COLO668 (cell line): ENCODE results near the gene PQBP1.

Source experiments
- DNase-seq: peaks from one replicate; lab custom pipeline; 2025; ENCODE audit not compliant: unreplicated experiment; lab: John Stamatoyannopoulos, UW

Gene PQBP1

DNA sequence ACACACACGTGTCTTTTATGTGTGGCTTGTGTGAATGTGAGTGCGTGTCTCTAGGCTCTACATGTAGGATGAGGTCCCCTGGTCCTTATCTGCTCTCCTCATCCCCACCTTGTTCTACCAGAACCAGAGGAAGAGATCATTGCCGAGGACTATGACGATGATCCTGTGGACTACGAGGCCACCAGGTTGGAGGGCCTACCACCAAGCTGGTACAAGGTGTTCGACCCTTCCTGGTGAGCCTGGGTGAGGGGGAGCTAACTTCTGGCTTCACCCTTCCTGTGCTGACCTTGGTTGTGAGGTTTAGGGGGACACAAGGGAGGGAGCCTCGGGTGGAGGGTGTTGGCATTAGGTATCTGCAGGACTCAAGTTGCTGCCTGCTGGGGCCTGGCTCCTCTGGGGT is 3.3 kb downstream of the PQBP1 start:
- no peak for DNase-seq

DNA sequence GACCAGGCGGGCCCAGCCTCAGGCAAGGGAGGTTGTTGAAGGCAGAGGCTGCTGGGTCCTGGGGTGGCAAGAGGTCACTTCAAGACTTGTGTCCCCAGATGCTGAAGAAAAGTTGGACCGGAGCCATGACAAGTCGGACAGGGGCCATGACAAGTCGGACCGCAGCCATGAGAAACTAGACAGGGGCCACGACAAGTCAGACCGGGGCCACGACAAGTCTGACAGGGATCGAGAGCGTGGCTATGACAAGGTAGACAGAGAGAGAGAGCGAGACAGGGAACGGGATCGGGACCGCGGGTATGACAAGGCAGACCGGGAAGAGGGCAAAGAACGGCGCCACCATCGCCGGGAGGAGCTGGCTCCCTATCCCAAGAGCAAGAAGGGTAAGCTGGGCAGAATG is 4.4 kb downstream of the PQBP1 start:
- DNase-seq = no peak

DNA sequence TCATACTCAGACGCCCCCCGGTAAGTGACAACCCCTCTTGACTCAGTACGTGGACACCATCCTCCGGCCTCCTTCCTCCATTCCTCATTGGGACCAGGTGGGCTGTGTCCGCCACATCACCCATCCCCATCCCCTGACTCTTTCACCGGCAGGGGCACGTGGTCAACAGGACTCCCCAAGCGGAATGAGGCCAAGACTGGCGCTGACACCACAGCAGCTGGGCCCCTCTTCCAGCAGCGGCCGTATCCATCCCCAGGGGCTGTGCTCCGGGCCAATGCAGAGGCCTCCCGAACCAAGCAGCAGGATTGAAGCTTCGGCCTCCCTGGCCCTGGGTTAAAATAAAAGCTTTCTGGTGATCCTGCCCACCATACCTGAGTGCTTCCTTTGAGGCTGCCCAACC is 5.0 kb downstream of the PQBP1 start:
- no peak for DNase-seq

DNA sequence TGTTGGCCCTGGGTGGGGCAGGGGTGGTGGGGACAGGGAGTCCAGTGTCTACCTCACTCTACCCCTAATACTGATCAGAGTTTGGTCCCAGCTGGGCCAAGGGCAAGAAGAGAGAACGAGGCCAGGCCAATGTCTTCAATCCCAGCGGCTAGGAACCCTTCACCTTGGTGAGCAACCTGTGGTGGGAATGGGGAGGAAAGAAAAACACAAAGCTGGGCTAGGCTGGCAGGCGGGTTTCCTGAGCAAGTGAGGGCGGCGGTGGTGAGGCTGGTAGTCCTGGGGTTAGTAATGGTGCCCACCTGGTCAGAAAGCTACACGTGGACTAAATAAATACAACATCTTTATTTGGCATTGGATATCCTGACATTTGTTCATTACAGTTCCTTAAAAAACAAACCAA is 5.6 kb downstream of the PQBP1 start:
- DNase-seq = no peak

DNA sequence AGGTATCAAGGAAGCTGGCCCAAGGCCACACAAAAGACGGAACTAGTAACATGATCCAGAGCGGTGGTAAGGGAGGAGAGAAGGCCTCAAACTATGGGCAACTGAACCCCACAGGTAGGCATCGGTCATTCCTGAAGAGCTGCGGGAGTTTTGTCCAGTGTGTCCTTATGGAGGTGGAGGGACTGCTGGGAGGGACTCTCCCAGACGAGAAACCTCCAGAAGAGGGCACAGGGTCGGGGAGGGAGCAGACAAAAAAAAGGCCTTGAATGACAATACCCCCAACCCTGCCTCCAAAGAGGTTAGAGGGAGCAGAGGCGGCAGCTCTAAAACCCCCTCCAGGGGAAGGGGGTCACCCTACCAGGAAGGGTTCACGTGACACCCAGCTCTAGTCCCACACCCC is 6.5 kb downstream of the PQBP1 start:
- DNase-seq = no peak

DNA sequence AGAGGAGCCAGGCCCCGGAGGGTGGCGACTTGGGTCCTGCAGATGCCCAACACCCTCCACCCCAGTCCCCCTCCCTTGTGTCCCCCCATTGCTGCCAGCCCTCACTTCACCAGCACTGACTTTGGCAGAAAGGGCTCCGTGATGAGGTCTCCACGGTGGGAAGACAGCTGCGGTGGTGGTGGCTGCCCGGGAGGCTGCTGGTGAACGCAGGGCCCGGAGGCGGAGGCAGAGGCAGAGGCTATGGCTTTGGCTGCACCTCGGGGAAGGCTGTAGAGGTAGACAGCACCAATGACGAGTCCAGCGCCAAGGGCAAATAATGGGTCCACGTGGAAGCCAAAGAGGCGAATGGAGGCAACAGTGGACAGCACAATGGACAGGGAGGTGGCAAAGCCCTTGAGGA is 6.9 kb downstream of the PQBP1 start:
- no peak for DNase-seq

DNA sequence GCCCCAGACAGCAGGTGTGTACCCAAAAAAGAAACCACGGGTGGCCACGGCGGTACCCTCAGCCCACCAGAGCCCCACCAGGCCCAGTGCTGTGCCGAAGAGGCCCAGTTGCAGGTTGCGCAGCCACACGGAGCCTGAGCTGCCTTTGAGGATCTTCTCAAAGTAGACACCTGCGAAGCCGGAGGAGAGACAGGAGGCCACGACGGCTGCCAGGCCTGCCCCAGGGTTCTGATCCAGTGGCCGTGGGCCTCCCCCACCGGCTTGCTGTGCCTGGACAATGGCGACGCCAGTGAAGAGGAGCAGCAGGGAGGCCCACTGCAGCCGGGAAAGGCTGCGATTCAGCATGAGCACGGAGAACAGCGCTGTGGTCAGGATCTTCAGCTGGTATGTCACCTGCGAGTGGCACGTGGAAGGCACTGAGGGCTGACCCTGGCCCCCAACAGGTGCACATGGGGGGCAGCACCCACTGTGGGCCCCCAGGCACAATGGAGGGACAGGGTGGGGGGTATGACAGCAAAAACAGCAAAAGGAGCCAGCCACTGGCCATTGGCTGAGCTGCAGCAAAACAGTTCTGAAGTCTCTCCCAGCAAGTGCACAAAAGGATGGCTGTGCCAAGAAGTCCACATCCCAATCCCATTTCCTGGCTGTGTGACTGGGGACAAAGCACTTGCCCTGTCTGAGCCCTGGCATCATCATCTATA is 7.5 kb downstream of the PQBP1 start:
- DNase-seq = no peak

DNA sequence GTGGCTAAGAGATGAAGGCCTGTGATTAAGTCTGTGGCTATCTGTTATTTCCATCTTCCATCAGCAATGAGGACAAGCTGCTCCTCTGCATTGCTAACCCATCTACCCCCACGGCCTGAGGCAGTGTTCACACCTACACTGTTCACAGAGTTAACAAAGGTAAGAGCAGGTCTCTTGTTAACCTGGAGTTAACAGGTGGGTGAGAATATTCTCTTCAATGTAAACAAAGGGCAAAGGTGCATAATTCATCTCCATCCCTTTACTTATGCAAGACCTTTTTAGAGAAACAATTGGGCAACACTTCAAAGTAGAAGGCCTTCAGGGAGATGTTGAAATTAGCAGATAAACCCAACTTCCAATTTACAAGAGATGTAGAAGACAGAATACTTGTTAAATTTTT is 10.9 kb downstream of the PQBP1 start:
- no peak for DNase-seq

DNA sequence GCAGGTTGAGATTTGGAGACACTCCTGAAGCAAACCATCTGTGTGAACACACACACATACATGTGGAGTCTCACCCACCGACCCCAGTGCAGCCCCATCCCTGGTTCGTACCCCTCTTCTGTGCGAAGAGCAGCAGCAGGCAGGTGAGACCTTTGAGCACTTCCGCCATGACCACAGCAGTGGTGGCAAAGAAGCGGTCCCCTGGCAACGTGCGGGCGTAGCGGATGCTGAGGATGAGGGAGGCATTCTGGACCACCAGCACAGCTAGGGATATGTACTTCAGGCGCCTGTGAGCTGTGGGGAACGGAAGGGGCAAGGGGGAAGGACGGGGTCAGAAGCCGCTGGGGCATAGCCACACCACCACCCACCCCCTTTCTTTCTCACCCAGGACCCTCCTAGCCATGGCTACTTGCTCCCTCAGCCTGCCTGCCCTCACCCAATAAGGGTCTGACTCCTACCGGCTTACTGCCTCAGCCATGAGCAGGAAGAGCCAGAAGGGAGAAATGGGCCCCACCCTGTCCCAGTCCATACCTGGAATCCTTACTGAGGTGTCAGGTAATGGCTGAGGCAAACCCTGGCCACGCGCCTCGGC is 12.1 kb downstream of the PQBP1 start:
- DNase-seq = no peak

DNA sequence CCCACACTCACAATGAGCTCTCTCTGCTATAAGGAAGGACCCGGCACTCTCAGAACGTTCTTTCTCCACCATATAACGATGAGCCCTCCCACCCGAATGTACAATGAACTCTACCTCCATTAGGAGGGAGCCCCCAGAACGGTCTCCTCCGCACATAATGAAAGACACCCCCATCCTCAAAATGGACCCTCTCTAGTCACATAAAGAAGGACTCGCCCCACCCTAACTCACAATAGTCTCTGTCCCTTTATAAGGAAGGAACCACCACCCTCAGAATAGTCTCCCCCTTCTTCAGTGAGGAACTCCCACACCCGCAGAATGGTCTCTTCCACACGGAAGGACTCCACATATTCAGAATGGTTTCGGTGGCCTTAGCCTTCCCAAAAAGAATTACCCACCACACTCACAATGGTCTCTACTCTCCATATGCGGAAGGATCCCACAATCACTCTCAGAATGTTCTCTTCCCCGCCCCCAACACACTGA is 13.2 kb downstream of the PQBP1 start:
- DNase-seq = no peak

DNA sequence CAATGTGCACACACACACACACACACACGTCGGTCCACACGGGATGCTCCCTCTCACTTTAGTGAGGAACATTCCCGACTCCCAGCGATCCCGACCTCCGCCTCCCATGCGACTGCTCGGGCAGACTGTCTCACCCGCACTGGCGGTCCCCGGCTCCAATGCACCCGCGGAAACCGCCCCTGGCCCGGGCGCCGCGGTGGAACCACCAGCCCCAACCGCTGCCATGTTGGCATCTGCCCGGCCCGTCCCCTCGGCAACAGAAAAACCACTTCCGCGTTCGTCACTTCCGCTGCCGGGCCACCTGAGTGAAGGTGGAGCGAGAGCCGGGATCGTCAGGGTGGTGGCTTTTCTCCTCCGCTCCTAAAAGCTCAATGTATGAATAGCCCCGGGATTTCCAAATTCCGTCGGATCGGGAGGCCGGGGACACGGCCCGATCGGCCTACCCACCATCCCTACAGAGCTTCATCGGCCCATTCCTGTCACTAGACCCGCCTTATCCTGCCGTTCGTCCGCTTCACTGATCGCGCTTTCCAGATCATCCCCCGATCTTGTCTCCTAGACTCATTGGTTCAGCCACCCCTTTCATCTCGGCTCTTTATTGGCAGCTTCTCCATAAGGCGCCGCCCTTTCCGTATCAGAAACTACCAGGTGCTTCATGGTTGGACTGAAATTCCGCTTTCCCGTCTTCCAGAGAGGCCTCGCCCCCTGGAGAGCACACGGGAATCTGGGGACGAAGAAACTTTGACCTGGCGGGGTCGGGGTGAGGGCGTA is 13.9 kb downstream of the PQBP1 start, which contains the start of gene SLC35A2:
Gene SLC35A2 (minus strand): TSS at position 235 of the 771 bp plus-strand sequence. CDS start 10 bp downstream, at position 225.
- peak; percentile 85 for DNase-seq

DNA sequence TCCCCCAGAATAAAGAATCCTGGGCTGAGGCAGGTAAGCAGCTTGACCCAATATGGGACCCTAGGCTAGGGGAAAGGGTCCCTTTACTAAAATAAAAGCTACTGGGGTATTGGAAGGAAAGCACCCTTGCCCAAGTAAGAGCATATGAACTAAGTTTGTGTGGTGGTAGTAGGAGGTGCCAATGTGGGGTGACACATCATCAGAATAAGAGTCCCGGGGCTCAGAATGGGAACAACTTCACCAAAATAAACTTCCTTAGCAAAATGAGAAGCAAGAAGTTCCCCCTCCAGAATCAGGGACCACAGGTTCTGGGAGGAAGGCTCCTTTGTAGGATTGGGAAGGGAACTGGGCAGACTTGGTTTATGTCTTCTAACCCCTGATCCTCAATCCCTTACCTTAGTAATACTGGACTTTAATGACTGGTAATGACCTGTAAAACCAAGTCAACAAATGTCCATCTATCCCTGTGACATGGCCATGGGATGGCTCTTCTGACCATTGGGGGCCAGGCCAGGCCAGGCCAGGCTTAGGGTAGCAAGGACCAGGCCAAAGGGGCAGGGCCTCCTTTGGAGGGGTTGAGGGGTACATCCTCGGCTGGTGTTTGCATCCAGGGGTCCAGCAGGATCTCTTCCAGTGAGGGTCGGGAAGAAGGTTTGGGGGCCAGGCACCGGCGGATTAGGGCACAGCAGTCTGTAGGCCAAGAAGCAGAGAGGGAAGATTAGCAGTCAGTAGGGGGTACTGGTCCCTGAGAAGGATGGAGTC is 16.1 kb downstream of the PQBP1 start:
- DNase-seq = no peak

DNA sequence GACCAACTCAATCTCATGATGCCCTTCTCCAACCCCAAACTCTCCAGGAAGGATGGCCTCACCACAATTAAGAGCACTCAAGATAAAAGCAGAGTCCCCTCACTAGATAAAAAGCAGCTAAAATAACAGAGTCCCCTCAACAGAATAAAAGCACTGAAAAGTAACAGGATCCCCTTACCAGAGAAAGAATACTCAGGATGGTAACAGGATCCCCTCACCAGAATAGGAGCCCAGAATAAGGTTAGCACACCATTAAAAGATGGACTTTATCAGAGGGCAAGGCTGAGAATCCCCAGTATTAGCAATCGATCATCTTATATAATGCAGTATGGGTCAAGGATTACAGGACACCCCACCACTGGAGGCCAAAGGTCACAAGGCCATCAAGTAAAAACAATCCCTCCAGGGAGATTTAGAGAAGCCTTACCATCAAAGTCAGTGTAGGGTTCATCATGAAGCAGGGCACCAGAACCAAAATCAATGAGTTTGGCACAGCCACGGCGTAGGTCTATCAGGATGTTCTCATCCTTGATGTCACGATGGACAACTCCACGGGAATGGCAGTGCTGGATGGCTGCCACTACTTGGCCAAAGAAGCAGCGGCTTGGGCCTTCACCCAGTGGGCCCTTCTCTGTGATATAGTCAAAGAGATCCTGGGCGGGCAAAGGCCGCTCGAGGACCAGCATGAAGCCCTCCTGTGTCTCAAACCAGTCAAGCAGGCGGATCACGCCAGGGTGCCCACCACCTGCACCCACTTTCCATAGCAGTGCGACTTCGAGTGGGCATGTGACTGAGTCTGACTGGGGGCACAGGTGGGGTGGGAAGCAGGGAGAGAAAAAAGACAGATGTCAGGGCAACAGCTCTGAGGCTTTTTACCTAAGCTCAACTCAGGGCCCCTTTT is 17.1 kb downstream of the PQBP1 start:
- no peak for DNase-seq

DNA sequence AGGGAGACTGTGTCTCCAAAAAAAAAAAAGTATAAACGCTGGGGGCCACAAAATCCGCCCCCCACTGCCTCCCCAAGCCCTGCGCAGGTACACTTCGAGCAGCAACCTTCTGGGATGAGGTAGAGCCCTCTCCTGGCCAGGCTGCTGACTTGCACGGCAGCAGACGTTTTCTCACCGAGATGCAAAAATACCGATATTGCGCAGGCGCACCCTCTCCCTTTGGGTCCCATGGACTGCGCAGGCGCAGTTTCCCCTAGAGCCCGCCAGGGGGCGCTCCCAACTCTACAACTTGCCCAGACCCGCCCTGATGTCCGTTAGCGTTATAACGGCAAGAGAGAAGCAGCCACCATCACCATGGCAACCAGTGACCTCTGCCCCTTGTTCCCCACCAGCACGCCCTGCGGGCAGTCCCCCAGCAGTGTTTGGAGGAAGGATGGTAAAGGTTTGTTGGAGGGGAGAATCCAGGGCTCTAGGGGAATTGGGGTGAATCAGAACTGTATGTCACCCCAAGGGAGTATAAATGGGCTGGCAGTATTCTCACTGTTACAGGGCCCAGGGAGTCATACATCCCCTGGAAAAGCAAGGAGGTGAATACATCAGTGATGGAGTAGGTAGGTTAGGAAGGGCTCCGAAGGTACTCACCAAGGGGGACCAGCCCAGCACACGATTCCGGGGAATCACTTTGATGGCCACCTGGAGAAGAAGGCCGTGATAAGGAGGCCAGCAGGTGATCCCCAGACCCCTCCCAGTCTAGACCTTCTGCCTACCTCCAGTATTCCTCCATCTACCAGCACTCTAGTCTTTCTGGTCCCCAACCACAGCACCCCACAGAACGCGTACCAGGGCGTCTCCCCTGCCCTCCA is 19.6 kb downstream of the PQBP1 start:
- DNase-seq = peak; percentile 87

DNA sequence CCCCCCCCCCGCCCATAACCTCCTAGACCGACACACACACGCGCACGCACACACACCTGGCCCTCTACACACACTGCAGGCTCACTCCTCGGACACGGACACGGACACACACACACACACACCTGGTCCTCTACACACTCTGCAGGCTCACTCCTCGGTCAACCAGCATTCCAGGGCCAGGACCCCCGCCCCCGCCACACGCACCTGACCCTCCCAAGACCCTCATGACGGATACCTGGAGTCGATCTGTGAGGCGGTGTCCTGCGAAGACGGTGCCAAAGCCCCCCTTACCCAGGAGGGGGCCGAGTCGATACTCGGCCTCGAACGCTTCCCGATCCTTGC is 20.5 kb downstream of the PQBP1 start:
- peak; percentile 25 for DNase-seq

DNA sequence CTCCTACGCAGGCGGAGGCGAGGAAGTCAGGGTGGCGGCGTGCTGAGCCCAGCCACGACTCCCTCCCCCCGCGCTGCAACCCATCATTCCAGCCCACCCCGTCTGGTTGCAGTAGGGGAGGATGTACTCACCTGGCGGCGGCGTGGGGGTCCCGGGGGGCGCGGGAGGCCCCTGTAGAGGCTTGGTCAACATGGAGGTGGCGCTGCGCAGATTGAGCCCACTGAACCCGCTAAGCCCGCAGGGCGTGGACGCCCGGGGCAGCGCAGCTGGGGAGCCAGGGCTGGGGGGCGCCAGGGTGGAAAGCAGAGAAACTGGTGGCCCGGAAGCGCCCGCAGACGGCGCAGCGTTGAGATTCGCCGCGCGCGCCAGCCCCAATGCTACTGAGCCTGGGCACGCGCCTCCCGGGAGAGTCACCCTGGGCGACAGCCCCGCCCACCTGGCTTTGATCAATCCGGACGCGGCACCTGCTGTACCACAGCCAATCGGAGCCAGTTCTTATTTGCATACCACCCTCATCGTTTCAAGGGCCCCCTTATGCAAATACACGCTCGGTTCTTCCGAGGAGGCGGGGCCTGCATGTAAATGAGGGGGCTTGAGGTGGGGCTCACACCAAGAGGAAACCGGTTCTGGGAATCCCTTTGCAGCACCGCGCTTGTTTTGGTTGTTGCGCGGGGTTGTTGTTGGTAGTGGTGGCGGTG is 21.1 kb downstream of the PQBP1 start, which contains the start of gene PIM2:
Gene PIM2 (minus strand): TSS at position 382 of the 698 bp plus-strand sequence. CDS start 190 bp downstream, at position 192.
- DNase-seq = peak; percentile 95

DNA sequence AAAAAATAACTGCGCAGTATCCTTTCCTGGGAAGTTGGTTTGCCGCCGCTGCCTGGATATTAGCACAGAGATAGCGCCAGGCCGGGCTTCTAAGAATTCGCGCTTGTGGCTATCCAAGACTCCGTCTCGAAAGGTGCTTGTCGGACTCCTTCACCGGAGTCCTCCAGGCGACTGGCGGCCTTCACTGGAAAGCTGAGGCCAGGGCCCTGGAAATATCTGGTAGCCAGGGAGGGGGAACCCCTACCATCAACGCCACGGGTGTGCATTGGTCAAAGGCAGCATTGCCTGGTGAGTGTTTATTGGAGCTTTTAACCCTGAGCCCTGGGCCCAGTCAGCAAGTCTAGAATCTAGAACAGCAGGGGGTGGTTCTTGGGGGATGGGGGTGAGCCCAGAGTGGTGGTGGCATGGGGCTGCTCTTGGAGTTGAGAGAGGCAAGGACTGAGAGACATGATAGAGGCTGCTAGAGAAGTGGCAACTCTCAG is 21.7 kb downstream of the PQBP1 start:
- peak; percentile 26 for DNase-seq

DNA sequence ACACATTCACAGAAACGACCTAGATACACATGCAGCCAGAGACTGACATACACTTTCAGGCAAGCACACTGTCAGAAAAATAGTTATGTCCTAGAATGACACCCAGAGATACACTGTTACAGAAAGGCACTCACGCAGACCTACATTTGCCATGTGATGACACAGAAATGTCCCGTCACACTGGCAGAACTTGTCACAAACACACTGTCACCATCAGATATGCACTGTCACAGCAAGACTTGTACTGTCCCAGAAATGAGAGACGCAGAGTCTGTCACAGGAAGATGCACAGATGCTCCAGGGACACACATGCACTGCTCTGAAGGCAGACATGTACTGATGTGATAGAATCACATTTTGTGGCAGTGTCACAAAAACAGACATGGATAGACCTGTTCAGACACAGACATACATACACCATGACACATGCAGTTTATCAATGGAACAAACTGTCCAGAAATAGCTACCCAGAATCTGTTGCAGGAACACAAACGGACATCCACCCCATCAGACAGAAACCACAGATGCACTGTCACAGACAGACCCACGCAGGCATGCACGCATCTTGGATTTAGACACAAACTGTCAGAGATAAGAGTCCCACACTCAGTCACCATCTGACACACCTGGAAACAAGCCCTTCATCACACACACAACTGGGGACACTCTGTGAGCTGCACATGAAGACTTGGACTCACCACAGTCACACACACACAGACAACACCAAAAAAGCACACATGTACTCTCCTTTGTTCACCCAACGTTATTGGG is 22.4 kb downstream of the PQBP1 start:
- no peak for DNase-seq
